Endothelial cell of umbilical vein (primary cell): ENCODE data around the gene PTPRD. TPM values are rescaled to one million over a fixed set of nuclear protein-coding genes. Genes with fewer than 3 reads are reported as not detected.

ENCODE experiments used
- BruUV-seq: library from RNA; stranded (reverse); fragments of 400-500 nt; replicated peaks from 2 replicates; lab custom pipeline; 2021; lab: Mats Ljungman, UMichigan
- CTCF ChIA-PET: fragments of 300-600, 350-600 bp; sonication (Branson Sonifier 250); formaldehyde crosslinking; loops from one replicate; lab custom pipeline; 2021; ENCODE audit warnings: antibody characterized with exemption, inconsistent platforms; lab: Charles Lee
- POLR2A ChIA-PET: fragments of 300-600, 350-600 bp; sonication (Branson Sonifier 250); formaldehyde crosslinking; loops from one replicate; lab custom pipeline; 2021; ENCODE audit warnings: antibody characterized with exemption, inconsistent platforms; lab: Charles Lee
- DNase-seq: peaks from one replicate; pipeline ENCODE4 v3.0.0-alpha.2; 2011; ENCODE audit warnings: low read depth, low spot score
- FAIRE-seq: peaks from 2 replicates; lab custom pipeline; 2011; peaks lifted over from hg19 to GRCh38; lab: Jason Lieb, UNC
- H2AFZ ChIP-seq: 2 replicates; pipeline ENCODE4 v1.6.0; 2012; ENCODE audit warnings: low read depth, low read length, control low read depth, inconsistent platforms
- H3K27ac ChIP-seq: 2 replicates; pipeline ENCODE4 v1.5.1; 2011; ENCODE audit warnings: low read depth, mild to moderate bottlenecking, control low read depth, low read length, moderate library complexity; ENCODE audit not compliant: insufficient read depth
- H3K27me3 ChIP-seq, 2 experiments: 2 replicates each; pipeline versions ENCODE4 v1.6.0 to v1.6.1; 2011; ENCODE audit warnings: low read length in 2 of 2, mixed read lengths in 1 of 2; ENCODE audit not compliant: control insufficient read depth in 2 of 2, insufficient read depth in 2 of 2
- H3K36me3 ChIP-seq, 2 experiments: 2 replicates in 1 of 2; 3 replicates in 1 of 2; pipeline ENCODE4 v1.5.1; 2011; ENCODE audit warnings: low read length in 2 of 2, mild to moderate bottlenecking in 1 of 2, moderate library complexity in 1 of 2; ENCODE audit not compliant: control insufficient read depth in 2 of 2, insufficient read depth in 2 of 2; ENCODE audit errors: extremely low read depth in 1 of 2
- H3K4me1 ChIP-seq: 3 replicates; pipeline ENCODE4 v1.5.1; 2011; ENCODE audit warnings: mild to moderate bottlenecking, low read length; ENCODE audit not compliant: control insufficient read depth, insufficient read depth; ENCODE audit errors: extremely low read depth
- H3K4me2 ChIP-seq: 2 replicates; pipeline ENCODE4 v1.6.1; 2011; ENCODE audit warnings: low read length, control low read depth, mixed read lengths; ENCODE audit not compliant: insufficient read depth
- H3K4me3 ChIP-seq, 3 experiments: fragments of 200-600 bp in 1 of 3; sonication (generic), shearing (Covaris generic) in 1 of 3; replicated peaks in 1 of 3; 2 replicates each; pipeline ENCODE4 v1.5.1; 2011 to 2016; ENCODE audit warnings: control low read depth in 3 of 3, low read length in 3 of 3, mild to moderate bottlenecking in 2 of 3, inconsistent platforms in 1 of 3, low read depth in 1 of 3, moderate library complexity in 1 of 3; ENCODE audit not compliant: insufficient read depth in 1 of 3
- H3K79me2 ChIP-seq: 2 replicates; pipeline ENCODE4 v1.6.0; 2012; ENCODE audit warnings: low read length, inconsistent platforms; ENCODE audit not compliant: control insufficient read depth, insufficient read depth
- H3K9ac ChIP-seq: replicated peaks from 2 replicates; pipeline ENCODE3; 2011; ENCODE audit warnings: low read length, control low read depth; ENCODE audit not compliant: insufficient read depth; ENCODE audit errors: extremely low read depth
- H3K9me1 ChIP-seq: replicated peaks from 3 replicates; pipeline ENCODE4 v1.6.0; 2011; ENCODE audit warnings: mild to moderate bottlenecking, low read length; ENCODE audit not compliant: control insufficient read depth, insufficient read depth; ENCODE audit errors: extremely low read depth
- H3K9me3 ChIP-seq: replicated peaks from 2 replicates; pipeline ENCODE4 v1.5.1; 2012; ENCODE audit warnings: low read length, inconsistent platforms; ENCODE audit not compliant: control insufficient read depth, insufficient read depth
- H4K20me1 ChIP-seq: replicated peaks from 2 replicates; pipeline ENCODE3; 2011; ENCODE audit warnings: mild to moderate bottlenecking, low read length; ENCODE audit not compliant: control insufficient read depth, insufficient read depth; ENCODE audit errors: extremely low read depth
- CTCF ChIP-seq, 2 donors: IDR thresholded peaks; 1 replicate in 1 of 2; 2 replicates in 1 of 2; pipeline ENCODE4 v1.5.1; 2011; ENCODE audit warnings: low read length in 2 of 2, mild to moderate bottlenecking in 2 of 2, moderate library complexity in 2 of 2, control low read depth in 1 of 2, inconsistent platforms in 1 of 2, low read depth in 1 of 2; ENCODE audit not compliant: insufficient read depth in 1 of 2; ENCODE audit errors: extremely low read depth in 1 of 2
- EZH2 ChIP-seq: IDR thresholded peaks from 2 replicates; pipeline ENCODE4 v1.6.1; 2012; ENCODE audit warnings: borderline replicate concordance, low read depth, mild to moderate bottlenecking, moderate library complexity, low read length, inconsistent platforms; ENCODE audit not compliant: severe bottlenecking
- FOS ChIP-seq: IDR thresholded peaks from 2 replicates; pipeline ENCODE4 v1.6.1; 2011; ENCODE audit warnings: mild to moderate bottlenecking, low read length, moderate library complexity, borderline replicate concordance; ENCODE audit not compliant: insufficient read depth
- GATA2 ChIP-seq: IDR thresholded peaks from 2 replicates; pipeline ENCODE4 v1.7.0; 2011; ENCODE audit warnings: low read depth, mild to moderate bottlenecking, moderate library complexity, mixed read lengths, low read length; ENCODE audit not compliant: insufficient read length, insufficient read depth
- JUN ChIP-seq: IDR thresholded peaks from 2 replicates; pipeline ENCODE4 v1.6.1; 2011; ENCODE audit warnings: borderline replicate concordance, low read depth; ENCODE audit not compliant: insufficient read length, insufficient read depth
- MAX ChIP-seq: IDR thresholded peaks from 2 replicates; pipeline ENCODE4 v1.6.1; 2011; ENCODE audit not compliant: insufficient read depth, insufficient read length
- MYC ChIP-seq: IDR thresholded peaks from one replicate; pipeline ENCODE4 v1.6.1; 2011; ENCODE audit warnings: mild to moderate bottlenecking, low read depth, low read length
- POLR2A ChIP-seq: IDR thresholded peaks from 2 replicates; pipeline ENCODE4 v1.6.1; 2012; ENCODE audit warnings: low read depth, mild to moderate bottlenecking, control low read depth, low read length
- POLR2AphosphoS5 ChIP-seq: IDR thresholded peaks from 2 replicates; pipeline ENCODE4 v1.6.1; 2012; ENCODE audit warnings: low read depth, mild to moderate bottlenecking, control low read depth, low read length, moderate library complexity; ENCODE audit not compliant: insufficient read depth
- dilution Hi-C: fragments of 300-500 bp; cut with MboI; formaldehyde crosslinking; loops from one replicate; pipeline ENCODE4 v1.15.0; 2019; ENCODE audit warnings: low sequenced_read_pairs; ENCODE audit not compliant: extremely low pct_ligation_motif_present
- intact Hi-C: fragments of 100-400 bp; cut with micrococcal nuclease; formaldehyde crosslinking; loops from one replicate; pipeline ENCODE4 v1.10.0; 2022
- polyA plus RNA-seq, 4 experiments: library from polyadenylated mRNA; depleted of rRNA in 3 of 4; stranded (reverse) in 3 of 4; unstranded in 1 of 4; fragments of >200 nt; gene quantifications; 2 replicates each; pipeline versions ENCODE4 v1.2.1 to v1.2.3, GENCODE V29; 2011 to 2012; ENCODE audit warnings: missing spikeins in 1 of 4
- total RNA-seq: library from RNA; stranded (reverse); gene quantifications from 2 replicates; pipeline ENCODE4 v1.2.3, GENCODE V29; 2021

Gene PTPRD
- total and polyA plus RNA-seq, 2 donors (not counting 3 experiments of a cell fraction or from before 2014, with no cell fraction given) = 5.5 to 5.7 TPM

GRCh38 chr9:9499546-9499945 lies 1113.3 kb downstream of the PTPRD start:
- POLR2A ChIA-PET = no interaction called here
- TF ChIP-seq POLR2A (no peak), GATA2 (no peak), FOS (no peak), POLR2AphosphoS5 (no peak), MYC (no peak), JUN (no peak), EZH2 (no peak), CTCF (IDR thresholded peaks at IDR 0.05; ENCODE audit: extremely low read depth in 1 of 2, insufficient read depth in 1 of 2, low read depth in 1 of 2, low read length in 2 of 2) (no peak), MAX (no peak)
- CTCF ChIA-PET = interaction anchor here (1.4 kb wide), 1 partner anchor 9 kb away, joined by 3 read pairs; no protein-coding TSS in a partner anchor
- Histone ChIP-seq H3K4me1 (no peaks in the 10 kb centered on the region), H3K79me2 (no peaks in the 10 kb centered on the region), H3K36me3 (no peaks in the 10 kb centered on the region), H3K27ac (no peak overlapping the region), H3K9me3 (peaks cover 2% of the 10 kb centered on the region), H3K9ac (no peak overlapping the region), H3K9me1 (no peaks in the 10 kb centered on the region), H3K4me3 (no peak overlapping the region), H4K20me1 (no peaks in the 10 kb centered on the region), H3K27me3 (no peaks in the 10 kb centered on the region), H2AFZ (no peak overlapping the region), H3K4me2 (no peak overlapping the region)
- dilution Hi-C loops (no loop called here), intact Hi-C loops (no loop called here)
- BruUV-seq = no TSS peak
- FAIRE-seq (no peak), DNase-seq (no peak)
